Left lung (tissue), 10 donors: Measurements from ENCODE around the gene DLL4. TPM values are rescaled to one million over a fixed set of nuclear protein-coding genes. Genes with fewer than 3 reads are reported as not detected.

Source experiments
- ATAC-seq: fragments of 200-7000 bp; cut with Tn5 transposase; one replicate; pipeline ENCODE4 v1.9.1; 2020; ENCODE audit warnings: moderate library complexity
- DNase-seq, 4 donors: peaks; one replicate each; pipeline ENCODE4 v3.0.0-alpha.2; 2013 to 2020
- H3K27ac ChIP-seq, 2 donors: fragments of 200-600 bp; sonication (generic) in 1 of 2; one replicate each; pipeline versions ENCODE4 v1.5.0 to v1.8.0; 2020 to 2021
- H3K27me3 ChIP-seq, 2 donors: fragments of 200-600 bp; sonication (generic) in 1 of 2; one replicate each; pipeline versions ENCODE4 v1.5.0 to v1.8.0; 2020 to 2021
- H3K36me3 ChIP-seq, 2 donors: fragments of 200-600 bp; sonication (generic) in 1 of 2; one replicate each; pipeline versions ENCODE4 v1.5.0 to v1.8.0; 2020 to 2021
- H3K4me1 ChIP-seq, 2 donors: fragments of 200-600 bp; one replicate each; pipeline ENCODE4 v1.8.0; 2021
- H3K4me3 ChIP-seq, 2 donors: fragments of 200-600 bp; sonication (generic) in 1 of 2; one replicate each; pipeline versions ENCODE4 v1.5.0 to v1.8.0; 2020 to 2021; ENCODE audit warnings: mild to moderate bottlenecking in 1 of 2
- H3K9me3 ChIP-seq, 2 donors: fragments of 200-600 bp; sonication (generic) in 1 of 2; one replicate each; pipeline versions ENCODE4 v1.5.0 to v1.8.0; 2020 to 2021
- CTCF ChIP-seq, 2 donors: fragments of 200-600 bp; sonication (generic) in 1 of 2; IDR thresholded peaks; one replicate each; pipeline versions ENCODE4 v1.5.0 to v1.8.0; 2021; ENCODE audit warnings: antibody characterized with exemption in 2 of 2
- intact Hi-C, 2 donors: fragments of 100-400 bp; cut with DNase I; formaldehyde crosslinking; loops; one replicate each; pipeline versions ENCODE4 v1.11.2 to v1.14.2; 2022
- polyA plus RNA-seq, 6 donors: library from polyadenylated mRNA; unstranded; fragments of 120-200 nt; gene quantifications; one replicate each; pipeline ENCODE4 v1.2.1, GENCODE V29; 2013; ENCODE audit not compliant: insufficient read length in 6 of 6
- total RNA-seq, 2 donors: library from RNA; stranded (reverse); fragmentation: NEBNext Ultra II Directional; extraction: Animal tissue kit (Norgen Biotek cat#: 25700); gene quantifications; one replicate each; pipeline ENCODE4 v1.2.1, GENCODE V29; 2021
- donor health status: DM: no; HTN: yes; CAD: no.
- donor health status: DM: no; HTN: no; CAD: no.

The DLL4 gene
- total and polyA plus RNA-seq, 8 donors, result 10.4 to 23.7 (median 18.7) TPM

GRCh38 chr15:40982855-40983254, 53.7 kb downstream of the DLL4 start:
- H3K27me3 ChIP-seq, result no peaks in the 10 kb centered on the region
- intact Hi-C loops, result no loop called here
- DNase-seq (no peak), ATAC-seq (no peak)
- H3K36me3 ChIP-seq, result peaks cover 8 to 100% of the 10 kb centered on the region in 2 donors
- H3K27ac ChIP-seq, result peak overlapping the region in 1 of 2 donors; percentile 35
- TF ChIP-seq CTCF (IDR thresholded peaks at IDR 0.05), result no peak
- H3K4me3 ChIP-seq, result no peak overlapping the region
- no peaks in the 10 kb centered on the region for H3K9me3 ChIP-seq
- peaks cover 0 to 10% of the 10 kb centered on the region in 2 donors for H3K4me1 ChIP-seq

GRCh38 chr15:40984406-40984805, 55.3 kb downstream of the DLL4 start:
- Histone ChIP-seq H3K36me3 (peaks cover 8 to 97% of the 10 kb centered on the region in 2 donors), H3K4me3 (no peak overlapping the region), H3K27ac (no peak overlapping the region), H3K9me3 (no peaks in the 10 kb centered on the region), H3K27me3 (no peaks in the 10 kb centered on the region), H3K4me1 (peaks cover 0 to 10% of the 10 kb centered on the region in 2 donors)
- DNase-seq (no peak), ATAC-seq (no peak)
- no peak for TF ChIP-seq CTCF (IDR thresholded peaks at IDR 0.05)
- intact Hi-C loops, result no loop called here

- intact Hi-C loops, result no loop called here
- H3K4me1 ChIP-seq, result peaks cover 0 to 10% of the 10 kb centered on the region in 2 donors
- TF ChIP-seq CTCF (IDR thresholded peaks at IDR 0.05), result no peak
- DNase-seq (no peak), ATAC-seq (no peak)
- no peak overlapping the region for H3K4me3 ChIP-seq
- no peaks in the 10 kb centered on the region for H3K27me3 ChIP-seq
- H3K9me3 ChIP-seq, result no peaks in the 10 kb centered on the region
- H3K36me3 ChIP-seq, result peaks cover 8 to 91% of the 10 kb centered on the region in 2 donors
- H3K27ac ChIP-seq, result no peak overlapping the region
Observed at GRCh38 chr15:40984964-40985363, 55.8 kb downstream of the DLL4 start.

GRCh38 chr15:40985541-40986330, 56.6 kb downstream of the DLL4 start:
- H3K4me3 ChIP-seq, result no peak overlapping the region
- TF ChIP-seq CTCF (IDR thresholded peaks at IDR 0.05), result no peak

GRCh38 chr15:40986820-40987219, 57.7 kb downstream of the DLL4 start:
- DNase-seq (no peak), ATAC-seq (no peak)
- no peak for TF ChIP-seq CTCF (IDR thresholded peaks at IDR 0.05)
- peaks cover 0 to 8% of the 10 kb centered on the region in 2 donors for H3K4me1 ChIP-seq
- no peaks in the 10 kb centered on the region for H3K9me3 ChIP-seq
- H3K4me3 ChIP-seq, result no peak overlapping the region
- H3K27ac ChIP-seq, result no peak overlapping the region
- intact Hi-C loops, result no loop called here
- peaks cover 8 to 91% of the 10 kb centered on the region in 2 donors for H3K36me3 ChIP-seq
- no peaks in the 10 kb centered on the region for H3K27me3 ChIP-seq

More at GRCh38 chr15:40985541-40986330, 56.6 kb downstream of the DLL4 start:
- Histone ChIP-seq H3K27me3 (no peaks in the 10 kb centered on the region), H3K27ac (no peak overlapping the region), H3K36me3 (peaks cover 8 to 91% of the 10 kb centered on the region in 2 donors), H3K4me1 (peaks cover 0 to 10% of the 10 kb centered on the region in 2 donors), H3K9me3 (no peaks in the 10 kb centered on the region)
- DNase-seq, result no peak
- intact Hi-C loops, result no loop called here
- ATAC-seq, result no peak
